Raji (cell line): ENCODE measurements around the gene RAD51AP2.

Experiments used
- POLR2A ChIP-seq: IDR thresholded peaks from 2 replicates; pipeline ENCODE4 v1.6.1; 2011; ENCODE audit warnings: low read depth, low read length, control low read depth; ENCODE audit not compliant: insufficient read depth

RAD51AP2 gene

GRCh38 chr2:17497718-17498117 is 20.5 kb downstream of the RAD51AP2 start:
- no peak for TF ChIP-seq POLR2A

GRCh38 chr2:17495590-17495989 is 22.6 kb downstream of the RAD51AP2 start:
- no peak for TF ChIP-seq POLR2A

DNA sequence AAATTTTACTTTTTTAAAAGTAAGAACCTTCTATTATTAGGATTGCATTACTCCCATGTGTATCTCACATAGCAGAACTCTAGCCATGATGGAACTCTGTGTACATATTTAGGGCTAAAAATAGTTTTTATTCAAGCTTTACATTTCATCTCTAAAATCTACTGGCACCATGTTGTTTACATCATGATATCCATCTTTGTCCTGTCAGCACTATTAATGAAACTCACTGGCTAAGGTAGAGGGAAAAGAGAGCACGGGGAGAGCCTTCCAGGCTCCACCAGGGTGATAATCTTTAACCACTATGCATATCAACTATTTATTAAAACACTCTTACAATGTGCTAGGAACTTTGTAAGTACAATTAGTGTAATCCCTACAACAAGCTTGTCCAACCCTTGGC is 34.7 kb downstream of the RAD51AP2 start:
- no peak for TF ChIP-seq POLR2A

DNA sequence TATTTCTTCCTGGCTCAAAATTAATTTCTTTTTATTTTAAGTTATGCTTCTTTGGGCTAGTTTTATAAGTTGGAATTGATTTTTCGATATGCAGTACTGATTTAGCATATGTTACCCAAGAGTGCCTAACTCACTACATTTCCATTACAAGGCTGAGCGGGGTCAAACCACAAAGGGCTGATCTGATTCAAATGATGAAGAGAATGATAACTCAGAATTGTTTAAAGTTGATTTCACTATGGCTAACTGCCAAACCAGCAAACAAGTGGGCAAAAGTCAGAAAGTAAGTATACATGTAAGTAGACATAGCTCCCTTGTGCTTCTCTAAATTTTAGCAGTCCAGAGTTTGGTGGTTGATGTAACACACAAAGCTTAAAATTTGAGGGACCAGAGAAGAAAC is 35.6 kb downstream of the RAD51AP2 start:
- TF ChIP-seq POLR2A = no peak

DNA sequence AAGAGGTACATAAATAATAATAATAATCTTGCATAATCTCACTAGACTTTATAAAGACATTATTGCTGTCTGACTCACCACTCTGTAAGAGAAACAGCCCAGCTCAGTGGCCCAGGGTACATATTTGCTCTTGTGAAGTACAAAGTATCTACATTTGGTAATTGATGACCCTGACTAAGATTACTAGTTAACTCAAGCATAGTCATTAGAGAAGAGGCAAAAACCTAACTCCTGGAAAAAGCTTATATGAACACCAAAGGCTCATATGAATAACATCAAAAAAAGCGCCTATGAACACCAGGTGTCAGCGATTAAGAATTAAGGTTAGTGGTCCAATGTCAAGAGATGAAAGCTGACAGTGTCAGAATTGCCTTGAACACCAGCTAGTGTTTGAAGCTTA is 38.4 kb downstream of the RAD51AP2 start:
- TF ChIP-seq POLR2A = no peak

GRCh38 chr2:17476830-17477229 is 41.4 kb downstream of the RAD51AP2 start:
- TF ChIP-seq POLR2A = no peak

DNA sequence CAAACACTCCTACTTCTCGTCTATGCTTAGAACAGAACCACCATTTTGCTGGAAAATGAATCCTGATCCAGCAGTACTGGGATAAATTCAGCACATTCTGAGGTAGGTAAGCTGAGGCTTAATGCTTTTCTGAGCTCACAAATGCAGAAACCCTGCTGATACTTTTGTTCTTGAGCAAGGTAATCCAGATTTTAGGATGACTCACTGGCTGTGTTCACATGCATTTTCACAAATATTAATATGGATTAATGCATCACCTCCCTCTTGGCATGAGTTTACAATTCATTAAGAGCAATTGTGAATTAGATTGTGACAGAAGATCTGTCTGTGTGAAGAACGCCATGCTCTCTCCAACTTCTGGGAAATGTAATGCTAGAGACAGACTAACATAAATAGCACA is 42.2 kb downstream of the RAD51AP2 start:
- no peak for TF ChIP-seq POLR2A

DNA sequence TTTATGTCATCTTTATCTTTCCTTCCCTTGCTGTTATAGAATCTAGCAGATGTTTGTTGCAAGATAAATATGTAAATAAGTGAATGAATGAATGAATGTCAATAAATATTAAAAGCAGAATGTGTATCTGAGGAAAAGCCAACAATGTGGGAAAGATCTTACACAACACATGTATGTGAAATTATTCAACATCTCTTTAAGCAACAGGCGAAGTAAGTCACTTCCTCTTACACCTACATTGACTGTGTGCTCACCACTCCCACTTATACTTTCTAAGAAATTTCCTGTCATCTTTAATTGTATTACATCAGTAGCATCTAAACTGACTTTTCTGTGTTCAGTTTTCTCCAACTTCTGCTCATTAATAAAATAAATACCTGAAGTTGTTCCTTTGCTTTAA is 43.0 kb downstream of the RAD51AP2 start:
- TF ChIP-seq POLR2A = no peak

DNA sequence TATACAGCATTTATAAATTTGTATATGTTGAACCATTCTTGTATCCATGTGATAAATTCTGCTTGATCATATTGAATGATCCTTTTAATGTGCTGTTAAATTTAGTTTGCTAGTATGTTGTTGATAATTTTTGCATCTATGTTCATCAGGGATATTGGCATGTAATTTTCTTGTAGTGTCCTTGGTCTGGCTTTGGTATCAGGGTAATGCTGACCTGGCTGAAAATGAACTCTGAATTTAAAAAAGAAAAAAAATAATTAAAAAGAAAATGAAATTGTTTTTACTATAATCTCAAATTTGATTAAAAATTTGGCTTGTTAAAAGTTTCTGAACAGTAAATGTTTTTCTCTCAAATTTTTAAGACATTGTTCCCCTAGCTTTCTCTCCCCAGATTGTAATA is 46.3 kb downstream of the RAD51AP2 start:
- no peak for TF ChIP-seq POLR2A

- no peak for TF ChIP-seq POLR2A
These were observed 47.2 kb downstream of the RAD51AP2 start for GRCh38 chr2:17470855-17471641.

DNA sequence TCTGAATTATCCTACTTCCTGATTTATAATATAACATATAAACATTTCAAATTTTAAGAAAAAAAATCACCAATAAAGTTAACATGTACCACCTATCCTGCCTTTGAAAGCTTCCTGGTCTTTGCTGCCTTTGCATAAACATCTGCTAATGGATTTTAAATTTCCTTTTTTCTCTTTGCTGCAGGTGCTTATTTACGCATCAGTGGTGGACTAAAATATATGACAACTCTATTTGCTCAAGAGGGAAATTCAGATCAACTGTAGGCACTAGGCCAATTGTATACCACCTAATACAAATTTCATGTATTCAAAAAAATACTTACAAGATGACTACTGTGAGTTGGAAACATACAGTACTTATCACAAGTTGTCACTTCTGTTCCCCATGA is 57.2 kb downstream of the RAD51AP2 start:
- no peak for TF ChIP-seq POLR2A
